Activated naive CD4-positive, alpha-beta T cell treated with Interleukin-2 at 50 U/mL for 16 hours (primary cell): Measurements from ENCODE around the gene POU2F2.

Experiments used
- DNase-seq: peaks from one replicate; pipeline ENCODE4 v3.0.0-alpha.2; 2020

POU2F2 gene

DNA sequence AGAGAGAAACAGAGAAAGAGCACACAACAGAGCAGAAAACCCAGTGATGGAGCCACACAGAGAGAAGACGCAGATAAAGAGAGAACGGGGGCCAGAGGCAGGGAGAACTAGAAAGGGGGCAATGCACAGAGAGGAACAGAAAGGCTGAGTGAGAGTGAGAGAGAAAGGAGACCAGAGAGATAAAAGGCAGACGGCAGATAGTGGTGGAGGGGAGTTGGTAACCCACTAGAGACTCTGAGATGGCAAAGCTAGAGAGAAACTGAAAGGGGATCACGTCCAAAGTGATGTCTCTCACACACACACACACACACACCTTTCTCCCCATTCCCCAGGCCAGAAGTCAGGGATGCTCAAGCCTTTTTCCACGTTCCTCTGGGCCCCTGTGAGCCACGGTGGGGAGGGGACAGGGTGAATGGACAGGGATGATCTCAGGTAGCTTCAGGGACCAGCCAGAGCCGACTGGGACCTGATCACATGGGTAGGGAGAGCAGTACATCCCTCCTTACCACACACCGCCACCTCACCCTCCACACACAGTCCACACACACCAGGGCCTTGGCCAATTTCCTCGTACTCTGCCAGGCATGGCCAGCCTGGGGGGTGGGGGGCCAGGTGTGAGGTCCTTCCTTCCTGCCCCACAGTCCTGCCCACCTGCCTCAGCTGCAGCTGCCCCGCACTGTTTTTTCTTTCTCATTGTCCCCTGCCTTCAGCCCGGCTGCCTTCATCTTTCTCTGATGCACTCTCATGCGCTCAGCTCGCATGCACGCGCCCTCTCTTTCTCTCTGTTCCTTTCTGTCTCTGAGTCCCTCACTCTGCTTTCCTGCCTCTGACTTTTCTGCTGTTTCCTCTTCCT is 22.5 kb upstream of the POU2F2 start:
- DNase-seq = no peak

GRCh38 chr19:42153672-42154433 is 21.6 kb upstream of the POU2F2 start:
- no peak for DNase-seq

GRCh38 chr19:42152910-42153671 is 20.8 kb upstream of the POU2F2 start:
- no peak for DNase-seq

GRCh38 chr19:42151782-42152684 is 19.8 kb upstream of the POU2F2 start:
- no peak for DNase-seq

- no peak for DNase-seq
Measured at GRCh38 chr19:42150911-42151361, 18.7 kb upstream of the POU2F2 start.

- DNase-seq = no peak
Measured at GRCh38 chr19:42150364-42150763, 18.1 kb upstream of the POU2F2 start.

DNA sequence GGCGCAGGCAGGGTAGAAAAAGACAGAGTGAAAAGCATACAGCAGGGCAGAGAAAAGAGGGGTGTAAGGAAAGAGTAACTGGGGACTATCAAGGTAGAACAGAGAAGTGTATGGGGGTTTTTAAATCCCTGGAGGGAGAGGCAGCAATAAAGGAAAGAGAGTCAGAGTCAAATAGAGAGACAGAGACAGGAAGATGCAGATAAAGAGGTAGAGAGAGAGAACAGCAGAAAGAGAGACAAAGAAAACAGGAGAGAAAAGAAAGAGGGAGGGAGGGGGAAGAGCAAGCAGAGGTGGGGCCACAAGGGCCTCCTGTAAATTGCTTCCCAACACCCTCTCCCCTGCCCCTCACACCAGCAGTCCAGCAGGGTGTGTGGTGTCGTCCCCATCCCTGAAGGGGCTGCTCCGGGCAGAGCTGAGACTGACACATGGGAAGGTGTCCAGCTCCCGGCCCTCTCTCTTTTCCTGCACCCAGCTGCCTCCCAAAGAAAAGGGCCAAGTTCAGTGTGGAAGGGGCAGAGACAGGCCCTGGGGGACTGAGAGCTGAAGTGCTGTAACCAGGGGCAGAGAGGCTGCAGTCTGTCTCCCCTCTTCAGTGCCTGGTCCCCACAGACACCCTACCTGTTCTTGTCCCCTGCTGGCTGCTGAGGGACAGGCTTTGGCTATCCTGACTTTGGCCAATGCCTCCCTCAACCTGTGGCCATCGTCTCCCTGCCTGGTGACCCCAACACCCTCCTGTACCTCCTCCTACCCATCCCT is 17.4 kb upstream of the POU2F2 start:
- no peak for DNase-seq

DNA sequence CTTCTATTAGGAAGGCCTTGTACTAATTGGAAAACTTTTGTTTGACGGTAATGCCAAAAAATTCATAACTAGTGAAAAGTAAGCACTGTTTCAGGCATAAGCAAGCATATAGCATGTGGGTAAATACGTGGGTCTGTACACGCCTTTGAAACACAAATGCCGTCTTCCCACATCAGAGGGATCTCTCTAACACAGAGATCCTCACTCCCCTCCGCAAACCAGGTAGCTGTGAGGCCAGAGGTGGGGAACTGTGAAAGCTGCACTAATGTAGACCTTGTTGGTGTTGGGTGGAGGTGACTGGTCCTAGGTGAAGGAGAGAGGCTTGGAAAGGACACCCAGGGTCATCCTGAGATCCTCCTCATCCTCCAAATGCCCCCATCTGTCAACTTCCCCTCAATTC is 16.0 kb upstream of the POU2F2 start:
- no peak for DNase-seq

- no peak for DNase-seq
Measured at GRCh38 chr19:42143341-42144234, 11.3 kb upstream of the POU2F2 start.

- DNase-seq = no peak
Measured at GRCh38 chr19:42140125-42140754, 8.0 kb upstream of the POU2F2 start.

DNA sequence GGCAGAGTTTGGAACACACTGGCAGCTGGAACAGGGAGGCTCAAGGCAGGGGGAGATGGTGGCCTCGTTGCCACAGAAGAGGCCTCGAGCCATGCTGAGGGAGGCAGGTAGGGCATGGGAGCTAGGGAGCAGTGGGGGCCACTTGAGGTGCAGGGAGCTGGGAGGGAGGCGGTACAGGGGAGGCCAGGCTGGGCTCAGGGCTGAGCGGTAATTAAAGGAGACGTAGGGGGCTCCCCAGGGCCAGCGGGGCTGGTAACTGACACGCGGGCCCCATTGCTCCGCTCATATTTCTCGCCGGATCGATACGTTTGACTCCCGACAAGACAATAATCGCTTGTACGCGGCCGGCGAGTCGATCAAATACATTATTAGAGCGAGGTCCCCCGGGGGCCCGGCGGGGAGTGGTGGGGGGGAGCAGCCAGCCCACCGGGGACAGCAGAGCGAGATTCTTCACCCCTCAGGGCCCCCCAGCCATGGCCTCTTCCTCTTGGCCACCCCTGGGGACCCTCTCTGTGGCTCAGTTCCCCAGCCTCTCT is 2.4 kb upstream of the POU2F2 start:
- no peak for DNase-seq

DNA sequence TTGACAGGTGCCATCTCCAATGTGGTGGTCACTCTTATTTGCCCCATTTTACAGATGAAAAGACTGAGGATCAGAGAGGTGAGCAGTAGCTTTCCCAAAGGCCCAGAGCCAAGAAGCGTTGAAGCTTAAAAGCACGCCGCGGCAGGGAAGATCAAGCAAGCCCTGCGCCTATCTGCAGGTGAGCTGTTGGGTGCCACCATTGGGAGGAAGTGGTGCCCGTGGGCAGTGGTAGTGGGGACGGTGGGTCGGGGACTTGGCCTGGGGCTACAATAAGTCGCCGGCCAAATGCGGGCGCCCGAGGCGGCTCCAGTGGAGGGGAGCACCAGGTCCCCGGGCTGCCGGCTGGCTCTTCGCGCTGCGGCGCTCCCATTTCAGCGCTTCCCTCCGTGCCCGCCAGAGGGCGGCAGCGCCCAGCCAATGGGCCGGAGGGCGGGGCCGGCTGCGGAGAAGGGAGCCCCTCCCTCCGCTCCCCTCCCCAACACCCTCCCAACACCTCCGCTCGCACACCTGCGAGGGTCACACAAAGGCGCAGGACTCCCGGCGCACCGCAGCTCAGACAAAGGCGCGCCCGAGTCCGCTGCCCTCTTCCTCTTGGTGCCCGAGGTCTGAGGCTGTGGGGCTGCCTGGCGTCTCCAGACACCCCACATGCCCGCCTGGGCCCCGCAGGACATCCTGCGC is 744 bp upstream of the POU2F2 start:
- DNase-seq = peak; percentile 86

GRCh38 chr19:42131149-42132029 is 857 bp downstream of the POU2F2 start:
- no peak for DNase-seq

DNA sequence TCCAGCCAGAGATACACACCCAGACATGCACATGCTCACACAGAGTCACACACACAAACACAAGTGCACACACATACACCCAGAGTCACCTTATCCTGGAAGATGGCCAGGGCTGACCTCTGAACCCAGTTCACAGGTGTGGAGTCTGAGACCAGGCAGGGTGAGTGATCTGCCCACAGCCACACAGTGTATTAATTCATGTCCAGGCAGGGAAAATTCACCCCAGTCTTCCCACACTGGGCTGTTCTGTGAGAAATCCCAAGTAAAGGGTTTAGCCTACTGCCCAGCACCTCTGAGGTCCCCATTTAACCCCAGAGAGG is 2.0 kb downstream of the POU2F2 start:
- DNase-seq = no peak

GRCh38 chr19:42129399-42130253 is 2.6 kb downstream of the POU2F2 start:
- no peak for DNase-seq

GRCh38 chr19:42126574-42126973 is 5.7 kb downstream of the POU2F2 start:
- DNase-seq = no peak

DNA sequence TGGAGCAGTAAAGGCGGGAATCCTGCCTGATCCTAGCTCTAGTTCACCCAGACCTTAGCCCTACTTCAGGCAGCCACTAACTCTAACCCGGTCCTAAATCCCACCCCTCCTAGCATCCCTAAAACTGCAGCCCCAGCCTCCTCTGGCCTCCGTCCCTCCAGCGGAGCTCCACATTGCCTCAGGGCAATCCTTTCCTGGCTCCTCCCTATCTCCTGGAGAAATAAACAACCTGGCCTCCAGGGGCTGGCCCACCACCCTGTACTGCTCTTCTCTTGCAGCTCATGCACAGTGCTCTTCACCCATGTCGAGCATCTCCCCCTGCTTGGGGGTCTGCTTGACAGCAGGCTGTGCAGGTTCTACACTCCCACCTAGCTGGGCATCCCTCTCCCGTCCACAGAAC is 6.7 kb downstream of the POU2F2 start:
- DNase-seq = no peak
